ENCODE measurements around the gene ZDHHC20. TPM values are rescaled to one million over a fixed set of nuclear protein-coding genes. Genes with fewer than 3 reads are reported as not detected.

ZDHHC20 gene
- polyA plus RNA-seq, 3 donors, result 28.1 to 67.8 (median 66.8) TPM

- TF ChIP-seq CTCF (IDR thresholded peaks at IDR 0.05), result no peak
- H3K9me3 ChIP-seq (replicated peaks in 1 of 2; ENCODE audit: control insufficient read depth in 1 of 2, insufficient read depth in 1 of 2, low read length in 2 of 2), result no peaks in the 10 kb centered on the region
- intact Hi-C loops (cut with micrococcal nuclease), result loop anchor here (10.0 kb wide), 1 partner anchor 49 kb away; the partner anchor contains the start of gene ZDHHC20 (in 2 of the 2)
Observed at GRCh38 chr13:21405309-21405708, 53.8 kb downstream of the ZDHHC20 start.

GRCh38 chr13:21402586-21403307 lies 56.4 kb downstream of the ZDHHC20 start:
- intact Hi-C loops (cut with micrococcal nuclease), result loop anchor here (10.0 kb wide), 1 partner anchor 52 kb away; the partner anchor contains the start of gene ZDHHC20 (in 2 of the 2)
- Histone ChIP-seq H3K4me1 (ENCODE audit: control insufficient read depth in 1 of 2, insufficient read depth in 2 of 2, low read length in 2 of 2) (no peaks in the 10 kb centered on the region), H3K79me2 (ENCODE audit: insufficient read depth, low read length) (no peaks in the 10 kb centered on the region), H3K36me3 (replicated peaks in 1 of 2; ENCODE audit: control insufficient read depth in 1 of 2, insufficient read depth in 2 of 2, low read length in 2 of 2) (peaks cover 35 to 77% of the 10 kb centered on the region in 2 donors), H3K4me2 (replicated peaks; ENCODE audit: extremely low read depth, low read length, poor library complexity, severe bottlenecking) (no peak overlapping the region), H3K27me3 (ENCODE audit: control insufficient read depth in 2 of 2, insufficient read depth in 2 of 2, low read length in 2 of 2) (no peaks in the 10 kb centered on the region), H4K20me1 (ENCODE audit: insufficient read depth, low read length) (peaks cover 21% of the 10 kb centered on the region), H3K9ac (ENCODE audit: insufficient read depth, low read length, poor library complexity, severe bottlenecking) (no peak overlapping the region), H2AFZ (ENCODE audit: insufficient read depth, low read depth, low read length, poor library complexity, severe bottlenecking) (no peak overlapping the region), H3K4me3 (replicated peaks in 1 of 3; ENCODE audit: low read depth in 2 of 3, low read length in 3 of 3) (no peak overlapping the region), H3K27ac (ENCODE audit: low read depth in 1 of 2, low read length in 2 of 2) (peak overlapping the region in 1 of 2 donors; percentile 20), H3K9me3 (replicated peaks in 1 of 2; ENCODE audit: control insufficient read depth in 1 of 2, insufficient read depth in 1 of 2, low read length in 2 of 2) (no peaks in the 10 kb centered on the region)
- Mint-ChIP-seq H3K4me3 (no peak overlapping the region), H3K4me1 (no peaks in the 10 kb centered on the region), H3K36me3 (peaks cover 53 to 71% of the 10 kb centered on the region in 2 donors), H3K27ac (peak overlapping the region in 3 of 7 donors; percentile 28 to 42 (median 41)), H3K9me3 (peaks cover 0 to 10% (median 7%) of the 10 kb centered on the region in 7 donors), H3K27me3 (ENCODE audit: low read depth in 3 of 3) (no peaks in the 10 kb centered on the region)
- no peak for TF ChIP-seq CTCF (IDR thresholded peaks at IDR 0.05)
- no CpG with 5 or more reads among the region's 3 CpGs for WGBS (ENCODE audit: insufficient coverage)
- peak; percentile 5 to 45 (median 10) for DNase-seq

More at GRCh38 chr13:21405309-21405708, 53.8 kb downstream of the ZDHHC20 start:
- Mint-ChIP-seq H3K9me3 (peaks cover 8 to 31% (median 23%) of the 10 kb centered on the region in 7 donors), H3K4me1 (no peaks in the 10 kb centered on the region), H3K4me3 (no peak overlapping the region), H3K27ac (no peak overlapping the region), H3K27me3 (ENCODE audit: low read depth in 3 of 3) (no peaks in the 10 kb centered on the region), H3K36me3 (peaks cover 61 to 74% of the 10 kb centered on the region in 2 donors)
- no peak overlapping the region for H3K4me3 ChIP-seq (replicated peaks in 1 of 3; ENCODE audit: low read depth in 2 of 3, low read length in 3 of 3)
- no peak overlapping the region for H3K4me2 ChIP-seq (replicated peaks; ENCODE audit: extremely low read depth, low read length, poor library complexity, severe bottlenecking)
- H4K20me1 ChIP-seq (ENCODE audit: insufficient read depth, low read length), result peaks cover 21% of the 10 kb centered on the region
- H3K36me3 ChIP-seq (replicated peaks in 1 of 2; ENCODE audit: control insufficient read depth in 1 of 2, insufficient read depth in 2 of 2, low read length in 2 of 2), result peaks cover 23 to 62% of the 10 kb centered on the region in 2 donors
- DNase-seq, result no peak
- H3K4me1 ChIP-seq (ENCODE audit: control insufficient read depth in 1 of 2, insufficient read depth in 2 of 2, low read length in 2 of 2), result no peaks in the 10 kb centered on the region
- H3K27me3 ChIP-seq (ENCODE audit: control insufficient read depth in 2 of 2, insufficient read depth in 2 of 2, low read length in 2 of 2), result no peaks in the 10 kb centered on the region
- no peak overlapping the region for H3K27ac ChIP-seq (ENCODE audit: low read depth in 1 of 2, low read length in 2 of 2)
- H2AFZ ChIP-seq (ENCODE audit: insufficient read depth, low read depth, low read length, poor library complexity, severe bottlenecking), result no peak overlapping the region
- no peak overlapping the region for H3K9ac ChIP-seq (ENCODE audit: insufficient read depth, low read length, poor library complexity, severe bottlenecking)
- no peaks in the 10 kb centered on the region for H3K79me2 ChIP-seq (ENCODE audit: insufficient read depth, low read length)
- no CpG with 5 or more reads among the region's 1 CpG for WGBS (ENCODE audit: insufficient coverage)

Measured in CD14-positive monocyte (primary cell).